ENCODE data around the gene PUDP.
A peak's percentile ranks its signal among the peaks of the same experiment; 100 is the strongest.
"Not testable (repeated sequence)": the region's sequence is repeated elsewhere in the genome, so short reads cannot be mapped to it uniquely, and the experiment has no call there.

The PUDP gene

GRCh38 chrX:7106649-7107048 lies 41.3 kb downstream of the PUDP start:
- Histone ChIP-seq H3K27me3 (ENCODE audit: control insufficient read depth, low read length) (no peaks in the 10 kb centered on the region), H3K9me2 (replicated peaks; ENCODE audit: control insufficient read depth, low read length) (no peaks in the 10 kb centered on the region), H3K4me1 (ENCODE audit: control insufficient read depth, low read length) (peaks cover 59% of the 10 kb centered on the region), H3K9me3 (ENCODE audit: control insufficient read depth, insufficient read depth, low read length) (no peaks in the 10 kb centered on the region; the same call in 1 of the 2 replicates), H3K4me2 (ENCODE audit: low read length) (no peak overlapping the region), H4K20me1 (ENCODE audit: control insufficient read depth, insufficient read depth, low read depth, low read length) (no peaks in the 10 kb centered on the region), H3K79me2 (ENCODE audit: control insufficient read depth, low read length) (peaks cover 58% of the 10 kb centered on the region), H3K36me3 (ENCODE audit: control insufficient read depth, low read length) (peaks cover 73% of the 10 kb centered on the region), H3K4me3 (ENCODE audit: low read length) (no peak overlapping the region), H3F3A (ENCODE audit: control insufficient read depth, insufficient read depth) (peaks cover 12% of the 10 kb centered on the region; the same call in 1 of the 2 replicates), H3K27ac (ENCODE audit: low read depth, low read length) (no peak overlapping the region)
- TF ChIP-seq CTCF (IDR thresholded peaks at IDR 0.05; ENCODE audit: low read depth, low read length, poor library complexity, severe bottlenecking) (no peak), EZH2phosphoT487 (IDR thresholded peaks at IDR 0.05; ENCODE audit: borderline replicate concordance, low read length) (no peak)

GRCh38 chrX:7102119-7102518 lies 45.8 kb downstream of the PUDP start:
- Histone ChIP-seq H3K4me1 (ENCODE audit: control insufficient read depth, low read length) (peaks cover 20% of the 10 kb centered on the region), H3K27ac (ENCODE audit: low read depth, low read length) (no peak overlapping the region), H3K79me2 (ENCODE audit: control insufficient read depth, low read length) (peaks cover 56% of the 10 kb centered on the region), H4K20me1 (ENCODE audit: control insufficient read depth, insufficient read depth, low read depth, low read length) (no peaks in the 10 kb centered on the region), H3K27me3 (ENCODE audit: control insufficient read depth, low read length) (no peaks in the 10 kb centered on the region), H3F3A (ENCODE audit: control insufficient read depth, insufficient read depth) (no peaks in the 10 kb centered on the region), H3K9me3 (ENCODE audit: control insufficient read depth, insufficient read depth, low read length) (no peaks in the 10 kb centered on the region; the same call in 1 of the 2 replicates), H3K36me3 (ENCODE audit: control insufficient read depth, low read length) (peaks cover 65% of the 10 kb centered on the region), H3K4me2 (ENCODE audit: low read length) (0 out of 2 replicates have a peak overlapping the region, but pooled peaks have one; percentile 27), H3K4me3 (ENCODE audit: low read length) (no peak overlapping the region), H3K9me2 (replicated peaks; ENCODE audit: control insufficient read depth, low read length) (no peaks in the 10 kb centered on the region)
- TF ChIP-seq EZH2phosphoT487 (IDR thresholded peaks at IDR 0.05; ENCODE audit: borderline replicate concordance, low read length) (no peak), CTCF (IDR thresholded peaks at IDR 0.05; ENCODE audit: low read depth, low read length, poor library complexity, severe bottlenecking) (no peak)

GRCh38 chrX:7100022-7100421 lies 47.9 kb downstream of the PUDP start:
- H3K79me2 ChIP-seq (ENCODE audit: control insufficient read depth, low read length): peaks cover 56% of the 10 kb centered on the region

GRCh38 chrX:7095657-7096056 lies 52.3 kb downstream of the PUDP start:
- H3K9me2 ChIP-seq (replicated peaks; ENCODE audit: control insufficient read depth, low read length); H3K9me3 ChIP-seq (ENCODE audit: control insufficient read depth, insufficient read depth, low read length); H3K4me2 ChIP-seq (ENCODE audit: low read length); H3K4me3 ChIP-seq (ENCODE audit: low read length); H3K27me3 ChIP-seq (ENCODE audit: control insufficient read depth, low read length); H3K27ac ChIP-seq (ENCODE audit: low read depth, low read length); H4K20me1 ChIP-seq (ENCODE audit: control insufficient read depth, insufficient read depth, low read depth, low read length); H3F3A ChIP-seq (ENCODE audit: control insufficient read depth, insufficient read depth): not testable (repeated sequence)
- Histone ChIP-seq H3K4me1 (ENCODE audit: control insufficient read depth, low read length) (peaks cover 29% of the 10 kb centered on the region), H3K36me3 (ENCODE audit: control insufficient read depth, low read length) (peaks cover 24% of the 10 kb centered on the region), H3K79me2 (ENCODE audit: control insufficient read depth, low read length) (peaks cover 43% of the 10 kb centered on the region)

More at GRCh38 chrX:7100022-7100421, 47.9 kb downstream of the PUDP start:
- Histone ChIP-seq H3K36me3 (ENCODE audit: control insufficient read depth, low read length) (peaks cover 53% of the 10 kb centered on the region), H4K20me1 (ENCODE audit: control insufficient read depth, insufficient read depth, low read depth, low read length) (no peaks in the 10 kb centered on the region), H3K27me3 (ENCODE audit: control insufficient read depth, low read length) (no peaks in the 10 kb centered on the region), H3K9me2 (replicated peaks; ENCODE audit: control insufficient read depth, low read length) (no peaks in the 10 kb centered on the region), H3F3A (ENCODE audit: control insufficient read depth, insufficient read depth) (no peaks in the 10 kb centered on the region), H3K4me3 (ENCODE audit: low read length) (no peak overlapping the region), H3K4me2 (ENCODE audit: low read length) (no peak overlapping the region), H3K9me3 (ENCODE audit: control insufficient read depth, insufficient read depth, low read length) (no peaks in the 10 kb centered on the region; the same call in 1 of the 2 replicates), H3K27ac (ENCODE audit: low read depth, low read length) (no peak overlapping the region), H3K4me1 (ENCODE audit: control insufficient read depth, low read length) (peaks cover 20% of the 10 kb centered on the region)
- TF ChIP-seq CTCF (IDR thresholded peaks at IDR 0.05; ENCODE audit: low read depth, low read length, poor library complexity, severe bottlenecking): no peak
- no peak for TF ChIP-seq EZH2phosphoT487 (IDR thresholded peaks at IDR 0.05; ENCODE audit: borderline replicate concordance, low read length)

All from DOHH2 (cell line).